Measurements from ENCODE around the gene OR52B2. TPM values are rescaled to one million over a fixed set of nuclear protein-coding genes. Genes with fewer than 3 reads are reported as not detected.

OR52B2 gene
- total RNA-seq, 1 experiment from 2014 or later = not detected

- ATAC-seq (no peak), DNase-seq (ENCODE audit: low spot score) (no peak)
- Mint-ChIP-seq H3K4me1 (peaks cover 4% of the 10 kb centered on the region), H3K9me3 (peaks cover 18% of the 10 kb centered on the region), H3K36me3 (peaks cover 22% of the 10 kb centered on the region), H3K27ac (no peak overlapping the region), H3K27me3 (ENCODE audit: low read depth) (no peaks in the 10 kb centered on the region; the same call in 1 of the 2 replicates), H3K4me3 (no peak overlapping the region)
- ChIA-PET POLR2A (no interaction called here), CTCF (interaction anchor here (0.8 kb wide), 1 partner anchor 188 kb away, joined by 3 read pairs; no protein-coding TSS in a partner anchor)
- no peak for TF ChIP-seq MYBL2 (CRISPR knock-in tag; IDR thresholded peaks at IDR 0.05)
- no peak for TF ChIP-seq KAT7 (CRISPR knock-in tag; IDR thresholded peaks at IDR 0.05; ENCODE audit: borderline replicate concordance)
- no peak for TF ChIP-seq JAZF1 (CRISPR knock-in tag; IDR thresholded peaks at IDR 0.05)
- no peak for TF ChIP-seq GABPB1 (CRISPR knock-in tag; IDR thresholded peaks at IDR 0.05)
- no peak for TF ChIP-seq PRDM15 (CRISPR knock-in tag; IDR thresholded peaks at IDR 0.05)
- no peak for TF ChIP-seq ZNF138 (CRISPR knock-in tag; conservative IDR thresholded peaks at IDR 0.05)
- TF ChIP-seq ZNF425 (CRISPR knock-in tag; conservative IDR thresholded peaks at IDR 0.05) = no peak
- no peak for TF ChIP-seq NR2C2 (CRISPR knock-in tag; IDR thresholded peaks at IDR 0.05)
- no peak for TF ChIP-seq ZNF219 (CRISPR knock-in tag; IDR thresholded peaks at IDR 0.05; ENCODE audit: borderline replicate concordance)
- TF ChIP-seq ZBTB43 (CRISPR knock-in tag; IDR thresholded peaks at IDR 0.05) = no peak
- no peak for TF ChIP-seq ESRRA (CRISPR knock-in tag; IDR thresholded peaks at IDR 0.05; ENCODE audit: borderline replicate concordance)
- TF ChIP-seq ZNF317 (CRISPR knock-in tag; IDR thresholded peaks at IDR 0.05; ENCODE audit: borderline replicate concordance, low read depth) = no peak
- TF ChIP-seq JUN (CRISPR knock-in tag; IDR thresholded peaks at IDR 0.05) = no peak
- TF ChIP-seq PRRX2 (CRISPR knock-in tag; IDR thresholded peaks at IDR 0.05) = no peak
- TF ChIP-seq CDX4 (CRISPR knock-in tag; IDR thresholded peaks at IDR 0.05; ENCODE audit: borderline replicate concordance) = no peak
- no peak for TF ChIP-seq NR3C1 (CRISPR knock-in tag; conservative IDR thresholded peaks at IDR 0.05; ENCODE audit: low read depth)
- TF ChIP-seq SOX15 (CRISPR knock-in tag; IDR thresholded peaks at IDR 0.05) = no peak
These were observed 5.3 kb upstream of the OR52B2 start for GRCh38 chr11:6175440-6175839.

- CTCF ChIA-PET = interaction anchor here (1.1 to 2.1 kb wide), 4 partner anchors 95 to 206 kb away, joined by 4 to 7 read pairs (median 5); no protein-coding TSS in a partner anchor
- no peak for DNase-seq (ENCODE audit: low spot score)
- Mint-ChIP-seq H3K27ac (no peak overlapping the region), H3K4me3 (no peak overlapping the region), H3K9me3 (no peaks in the 10 kb centered on the region), H3K27me3 (ENCODE audit: low read depth) (peaks cover 43% of the 10 kb centered on the region), H3K4me1 (peaks cover 13% of the 10 kb centered on the region), H3K36me3 (no peaks in the 10 kb centered on the region)
- ATAC-seq = no peak
- POLR2A ChIA-PET = no interaction called here
- TF ChIP-seq AFF4 (CRISPR knock-in tag; IDR thresholded peaks at IDR 0.05; ENCODE audit: borderline replicate concordance) = no peak
- no peak for TF ChIP-seq FOXP4 (CRISPR knock-in tag; IDR thresholded peaks at IDR 0.05)
These were observed 13.3 kb downstream of the OR52B2 start for GRCh38 chr11:6156628-6157359.

Measured in WTC11 (cell line).